Aorta (tissue), 5 donors: ENCODE data around the gene KCMF1. TPM values are rescaled to one million over a fixed set of nuclear protein-coding genes. Genes with fewer than 3 reads are reported as not detected.

Source experiments
- ATAC-seq: fragments of 200-7000 bp; cut with Tn5 transposase; one replicate; pipeline ENCODE4 v1.9.1; 2022; ENCODE audit warnings: moderate library complexity; ENCODE audit not compliant: low FRiP score
- DNase-seq, 2 donors: peaks; one replicate each; pipeline ENCODE4 v3.0.0-alpha.2; 2020
- H3K27ac ChIP-seq, 2 donors: one replicate each; pipeline ENCODE4 v1.5.1; 2013; ENCODE audit warnings: low read length in 2 of 2, mild to moderate bottlenecking in 2 of 2, moderate library complexity in 2 of 2, control low read depth in 1 of 2, inconsistent platforms in 1 of 2, low read depth in 1 of 2
- H3K27me3 ChIP-seq, 2 donors: one replicate each; pipeline ENCODE4 v1.6.1; 2013; ENCODE audit warnings: control low read depth in 1 of 2, low read length in 1 of 2, mild to moderate bottlenecking in 1 of 2, moderate library complexity in 1 of 2; ENCODE audit not compliant: insufficient read depth in 2 of 2, control insufficient read depth in 1 of 2
- H3K36me3 ChIP-seq, 2 donors: one replicate each; pipeline ENCODE4 v1.6.1; 2013; ENCODE audit warnings: control low read depth in 1 of 2, low read length in 1 of 2, mild to moderate bottlenecking in 1 of 2; ENCODE audit not compliant: insufficient read depth in 2 of 2, control insufficient read depth in 1 of 2
- H3K4me1 ChIP-seq, 2 donors: one replicate each; pipeline ENCODE4 v1.6.1; 2013; ENCODE audit warnings: low read length in 2 of 2, control low read depth in 1 of 2, mild to moderate bottlenecking in 1 of 2, moderate library complexity in 1 of 2; ENCODE audit not compliant: insufficient read depth in 2 of 2, control insufficient read depth in 1 of 2
- H3K4me3 ChIP-seq, 2 donors: one replicate each; pipeline ENCODE4 v1.5.1; 2013; ENCODE audit warnings: low read length in 2 of 2, control low read depth in 1 of 2, mild to moderate bottlenecking in 1 of 2
- H3K9me3 ChIP-seq: one replicate; pipeline ENCODE4 v1.6.1; 2013; ENCODE audit warnings: mild to moderate bottlenecking, low read length; ENCODE audit not compliant: control insufficient read depth
- WGBS, 2 donors: extraction: QIAGEN DNeasy Blood & Tissue Kit; methylation state at CpG; one replicate each; pipeline ENCODE4 v1.1.7; 2013; 5-methylcytosine and 5-hydroxymethylcytosine counted together
- intact Hi-C, 2 donors: fragments of 100-400 bp; cut with DNase I; formaldehyde crosslinking; loops; one replicate each; pipeline versions ENCODE4 v1.14.2 to v1.15.0; 2022
- polyA plus RNA-seq, 2 donors: library from polyadenylated mRNA; stranded (reverse); fragments of 200-250 nt; gene quantifications; one replicate each; pipeline ENCODE4 v1.2.3, GENCODE V29; 2013
- total RNA-seq, 2 donors: library from RNA; stranded (reverse); fragmentation: NEBNext Ultra II Directional; extraction: Animal tissue kit (Norgen Biotek cat#: 25700); gene quantifications; one replicate each; pipeline ENCODE4 v1.2.1, GENCODE V29; 2021
- donor health status: healthy with polysubstance abuse.
- donor health status: Bipolar disorder and iron deficiency.
- donor health status: DM: no; HTN: no; CAD: no.
- donor health status: DM: no; HTN: no; CAD: no.
- donor health status: DM: yes; HTN: yes; CAD: no.

KCMF1 gene
- total and polyA plus RNA-seq, 4 donors = 37.2 to 66.7 (median 50.7) TPM

GRCh38 chr2:84946204-84947009, 24.6 kb upstream of the KCMF1 start:
- peak in 1 of 2 donors; percentile 54 for DNase-seq
- ATAC-seq = no peak
- Histone ChIP-seq H3K4me3 (no peak overlapping the region), H3K4me1 (no peaks in the 10 kb centered on the region), H3K9me3 (no peaks in the 10 kb centered on the region), H3K27ac (no peak overlapping the region), H3K27me3 (no peaks in the 10 kb centered on the region), H3K36me3 (no peaks in the 10 kb centered on the region)
- intact Hi-C loops = loop anchor here in 1 of 2 donors (10.0 kb wide), 1 partner anchor 892 kb away; no protein-coding TSS in a partner anchor
- 72 to 76% methylated on average over 12 of the region's 12 CpGs for WGBS, 2 donors

- DNase-seq (no peak), ATAC-seq (no peak)
- no peaks in the 10 kb centered on the region for H3K4me1 ChIP-seq
- H3K27me3 ChIP-seq = no peaks in the 10 kb centered on the region
- H3K27ac ChIP-seq = no peak overlapping the region
- H3K4me3 ChIP-seq = no peak overlapping the region
- no peaks in the 10 kb centered on the region for H3K36me3 ChIP-seq
- no peaks in the 10 kb centered on the region for H3K9me3 ChIP-seq
- 84 to 86% methylated on average over 10 of the region's 10 CpGs for WGBS, 2 donors
- intact Hi-C loops = loop anchor here in 1 of 2 donors (10.0 kb wide), 1 partner anchor 892 kb away; no protein-coding TSS in a partner anchor
These were observed 23.9 kb upstream of the KCMF1 start for GRCh38 chr2:84947010-84947593.

- Histone ChIP-seq H3K4me1 (no peaks in the 10 kb centered on the region), H3K9me3 (no peaks in the 10 kb centered on the region), H3K27ac (no peak overlapping the region), H3K36me3 (no peaks in the 10 kb centered on the region), H3K27me3 (no peaks in the 10 kb centered on the region), H3K4me3 (no peak overlapping the region)
- intact Hi-C loops = no loop called here
- DNase-seq (no peak), ATAC-seq (no peak)
- WGBS, 2 donors = 72 to 77% methylated on average over 3 of the region's 3 CpGs
These were observed 17.4 kb upstream of the KCMF1 start for GRCh38 chr2:84953535-84953934.

GRCh38 chr2:84954329-84954728, 16.6 kb upstream of the KCMF1 start:
- Histone ChIP-seq H3K4me3 (no peak overlapping the region), H3K36me3 (no peaks in the 10 kb centered on the region), H3K4me1 (no peaks in the 10 kb centered on the region), H3K9me3 (no peaks in the 10 kb centered on the region), H3K27me3 (no peaks in the 10 kb centered on the region), H3K27ac (no peak overlapping the region)
- no peak for DNase-seq
- WGBS, 2 donors = 90% methylated on average over 6 of the region's 6 CpGs
- intact Hi-C loops = no loop called here
- no peak for ATAC-seq

GRCh38 chr2:84956334-84957297, 14.3 kb upstream of the KCMF1 start:
- no peak overlapping the region for H3K4me3 ChIP-seq
- ATAC-seq = no peak
- H3K4me1 ChIP-seq = no peaks in the 10 kb centered on the region
- H3K27me3 ChIP-seq = no peaks in the 10 kb centered on the region
- no peak overlapping the region for H3K27ac ChIP-seq
- intact Hi-C loops = no loop called here
- H3K9me3 ChIP-seq = no peaks in the 10 kb centered on the region
- H3K36me3 ChIP-seq = no peaks in the 10 kb centered on the region
- DNase-seq = no peak
- WGBS, 2 donors = 94 to 95% methylated on average over 12 of the region's 12 CpGs

GRCh38 chr2:84957771-84958134, 13.2 kb upstream of the KCMF1 start:
- no peak overlapping the region for H3K27ac ChIP-seq
- ATAC-seq = no peak
- intact Hi-C loops = no loop called here

GRCh38 chr2:84958135-84959059, 12.6 kb upstream of the KCMF1 start:
- Histone ChIP-seq H3K36me3 (peaks cover 0 to 3% of the 10 kb centered on the region in 2 donors), H3K9me3 (no peaks in the 10 kb centered on the region), H3K27ac (no peak overlapping the region), H3K4me3 (no peak overlapping the region), H3K27me3 (no peaks in the 10 kb centered on the region), H3K4me1 (peaks cover 0 to 2% of the 10 kb centered on the region in 2 donors)
- DNase-seq (peak in 1 of 2 donors; percentile 49), ATAC-seq (no peak)
- 42 to 43% methylated on average over 12 of the region's 12 CpGs for WGBS, 2 donors
- intact Hi-C loops = no loop called here

More at GRCh38 chr2:84957771-84958134, 13.2 kb upstream of the KCMF1 start:
- Histone ChIP-seq H3K27me3 (no peaks in the 10 kb centered on the region), H3K9me3 (no peaks in the 10 kb centered on the region), H3K4me1 (peaks cover 0 to under 1% of the 10 kb centered on the region in 2 donors), H3K36me3 (peaks cover 0 to under 1% of the 10 kb centered on the region in 2 donors), H3K4me3 (no peak overlapping the region)
- DNase-seq = no peak
